Suppressor macrophage treated with lipopolysaccharide for 1 hour (primary cell): ENCODE data around the gene STIMATE.
A peak's percentile ranks its signal among the peaks of the same experiment; 100 is the strongest.

Experiments
- DNase-seq, 3 donors: peaks; one replicate each; pipeline ENCODE4 v3.0.0-alpha.2; 2020 to 2022

STIMATE gene

DNA sequence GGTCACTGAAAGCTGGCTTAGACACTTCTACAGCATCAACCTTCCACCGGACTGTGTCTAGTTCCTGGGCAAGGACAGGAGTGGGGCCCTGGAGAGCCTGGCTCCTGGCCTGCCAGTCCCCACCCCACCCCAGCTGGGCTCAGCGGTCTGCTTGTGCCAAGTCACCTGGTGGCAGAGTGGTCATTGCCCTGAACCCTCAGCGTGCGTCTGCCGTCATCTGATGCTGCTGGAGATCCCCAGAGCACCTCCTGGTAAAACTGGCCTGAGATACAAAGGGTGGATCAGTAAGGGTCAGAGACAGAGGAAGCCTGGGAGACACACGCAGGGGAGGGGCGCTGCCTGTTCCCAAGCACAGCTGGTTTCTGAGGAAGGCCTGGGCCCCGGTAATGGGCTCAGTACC lies 83.5 kb downstream of the STIMATE start:
- DNase-seq: no peak

DNA sequence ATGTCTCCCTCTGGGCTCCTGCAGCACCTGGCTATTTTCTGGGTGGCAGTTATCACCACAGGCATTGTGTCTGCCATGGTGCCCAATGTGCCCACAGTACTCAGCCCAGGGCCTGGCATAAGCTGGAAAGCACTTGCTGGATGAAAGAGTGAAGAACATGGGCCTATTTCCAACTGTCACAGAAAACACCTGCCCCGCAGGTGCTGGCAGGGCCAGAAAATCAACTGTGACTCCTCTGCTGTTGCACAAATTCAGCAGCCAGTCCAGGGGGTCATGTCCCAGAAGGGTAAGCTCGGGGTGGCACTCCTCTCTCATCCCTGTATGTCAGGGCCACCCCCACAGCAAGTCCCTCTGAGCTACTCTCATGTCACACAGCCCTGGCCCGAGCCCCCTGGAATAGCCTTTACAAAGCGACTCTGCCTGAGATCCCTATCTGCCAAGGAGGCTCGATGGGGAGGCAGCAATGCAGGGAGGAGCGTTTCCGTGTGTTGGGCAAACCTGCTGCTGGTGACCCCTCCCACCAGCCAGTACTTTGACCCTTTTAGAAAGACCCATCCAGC lies 85.8 kb downstream of the STIMATE start:
- DNase-seq: no peak

DNA sequence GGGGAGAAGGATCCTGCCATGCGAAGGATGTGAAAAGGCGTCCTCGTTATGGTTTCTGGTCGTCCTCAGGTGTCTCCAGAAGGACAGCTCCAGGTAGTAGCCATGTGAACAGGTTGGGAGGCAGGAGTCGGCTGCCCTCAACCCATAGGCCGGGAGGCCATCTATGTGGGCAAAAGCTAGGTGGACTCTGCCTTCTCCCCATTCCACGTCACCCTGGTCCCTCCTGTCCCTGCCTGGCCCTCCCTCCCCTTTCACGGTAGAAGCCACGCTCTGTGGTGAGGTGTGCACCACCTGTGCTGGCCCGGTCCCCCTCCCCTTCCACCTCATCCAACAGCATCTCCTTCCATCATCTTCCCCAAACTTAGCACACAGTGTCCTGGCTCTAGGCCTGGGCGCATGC lies 86.4 kb downstream of the STIMATE start:
- no peak for DNase-seq

DNA sequence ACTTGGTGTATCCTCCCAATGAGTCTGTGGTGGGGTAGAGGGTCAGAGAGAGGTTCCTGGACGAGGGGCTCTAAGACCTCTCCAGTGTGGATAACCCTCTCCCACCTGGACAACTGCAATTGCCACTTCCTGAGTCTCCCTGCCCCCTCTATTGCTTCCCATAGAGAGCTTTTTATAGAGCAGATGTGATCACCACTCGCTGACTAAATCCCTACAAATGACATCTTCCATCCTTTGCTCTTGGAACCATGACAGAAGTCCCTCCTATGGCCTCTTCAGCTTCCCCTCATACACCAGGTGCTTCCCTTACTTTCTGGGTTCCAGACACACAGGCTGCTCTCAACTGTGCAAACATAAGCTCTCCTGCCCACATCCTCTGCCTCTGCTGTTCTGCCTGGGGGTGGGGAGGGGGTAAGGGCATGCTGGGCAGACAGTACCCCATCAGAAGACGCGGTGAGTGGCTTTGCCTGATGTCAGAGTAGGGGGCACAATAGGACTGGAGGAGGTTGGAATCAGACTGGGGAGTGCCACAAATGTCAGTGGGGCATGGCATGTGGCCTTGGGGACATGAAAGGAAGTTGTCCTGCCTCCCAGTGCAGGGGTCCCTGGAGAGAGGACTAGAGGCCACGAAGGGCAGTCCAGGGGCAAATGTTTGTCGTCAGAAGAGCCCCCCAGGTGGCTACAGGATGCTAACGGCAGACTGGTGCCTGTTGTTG lies 87.5 kb downstream of the STIMATE start:
- DNase-seq: no peak

DNA sequence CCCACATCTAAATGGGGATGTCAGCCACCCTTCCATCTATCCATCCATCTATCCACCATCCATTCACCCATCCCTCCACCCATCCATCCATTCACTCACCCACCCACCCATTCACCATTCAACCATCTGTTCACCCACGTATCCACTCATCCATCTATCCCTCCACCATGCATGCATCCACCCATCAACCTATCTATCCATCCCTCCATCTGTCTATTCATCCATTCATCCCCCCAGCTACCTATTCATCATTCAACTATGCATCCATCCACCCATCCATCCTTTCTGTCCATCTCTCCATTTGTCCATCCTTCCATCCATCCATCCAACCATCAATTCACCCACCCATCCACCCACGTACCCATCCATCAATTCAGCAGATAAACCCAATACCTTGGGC lies 88.2 kb downstream of the STIMATE start:
- no peak for DNase-seq

DNA sequence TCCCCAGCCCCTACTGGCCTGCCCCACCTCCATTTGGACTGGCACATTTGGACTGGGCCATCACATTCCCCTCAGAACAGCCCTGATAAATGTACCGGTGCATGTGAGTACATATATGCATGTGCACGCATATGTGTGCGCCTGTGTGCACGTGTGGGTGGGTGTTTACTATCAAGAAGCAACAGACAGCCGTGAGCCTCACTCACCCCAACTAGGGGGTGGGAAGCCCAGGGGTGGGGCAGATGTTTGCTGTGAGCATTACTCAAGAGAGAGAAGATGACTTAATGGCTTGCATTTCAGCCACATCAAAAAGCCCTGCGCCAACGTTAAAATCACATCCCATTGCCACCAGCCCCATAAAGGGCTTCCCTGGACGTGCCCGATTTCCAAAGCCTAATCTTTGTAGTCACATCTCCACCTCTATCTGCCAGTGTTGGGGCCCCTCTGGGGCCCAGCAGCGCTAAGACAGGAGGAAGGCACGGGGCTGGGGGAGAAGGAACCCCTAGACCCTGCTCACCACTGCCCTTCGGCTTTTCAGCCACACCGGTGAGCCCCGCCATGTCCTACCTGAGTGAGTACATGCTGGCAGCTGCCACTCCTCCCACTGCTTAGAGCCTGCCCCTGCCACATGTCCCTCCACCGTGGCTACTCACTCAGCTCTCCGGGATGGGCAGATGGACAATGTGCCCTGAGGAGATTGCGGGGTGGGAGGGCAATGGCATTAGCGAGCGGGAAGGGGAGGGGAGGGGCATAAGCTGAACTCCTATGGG lies 91.9 kb downstream of the STIMATE start:
- no peak for DNase-seq

DNA sequence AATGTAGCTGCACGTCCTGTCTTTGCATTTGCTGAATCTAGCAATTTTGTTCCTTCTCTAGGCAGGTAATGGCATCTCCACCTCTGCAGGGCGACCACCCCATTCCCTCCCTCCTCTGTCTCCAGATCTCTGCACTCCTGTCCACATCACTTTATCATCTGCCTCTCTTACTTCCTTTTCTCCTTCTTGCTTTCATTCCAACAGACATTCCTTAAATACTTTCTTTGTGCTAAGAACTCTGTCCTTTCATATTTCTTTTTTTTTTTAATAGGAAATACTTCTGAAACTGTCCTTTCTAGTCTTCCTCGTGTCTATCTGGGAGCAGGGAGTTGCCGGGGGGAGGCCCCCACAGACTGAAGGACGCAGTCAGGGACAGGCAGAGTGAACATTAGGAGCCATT lies 95.5 kb downstream of the STIMATE start:
- DNase-seq: no peak

DNA sequence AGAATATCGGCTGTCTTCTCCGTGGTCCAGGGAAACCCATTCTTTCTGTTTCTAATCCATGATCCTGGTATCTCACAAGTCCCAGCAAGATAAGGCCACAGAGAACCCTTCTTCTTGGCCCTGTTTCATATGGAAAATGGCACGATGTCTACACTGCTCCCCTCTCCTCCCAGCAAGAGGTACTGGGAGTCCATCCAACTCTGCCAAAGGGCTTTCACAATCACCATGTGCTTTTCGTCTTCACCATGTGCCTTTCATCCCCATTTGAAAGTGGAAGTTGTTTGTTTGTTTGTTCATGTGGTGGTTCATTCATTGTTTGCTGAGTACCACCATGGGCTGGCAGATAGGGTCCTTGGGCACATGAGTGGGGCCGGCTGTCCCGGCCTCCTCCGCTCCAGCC lies 97.3 kb downstream of the STIMATE start:
- DNase-seq: no peak

DNA sequence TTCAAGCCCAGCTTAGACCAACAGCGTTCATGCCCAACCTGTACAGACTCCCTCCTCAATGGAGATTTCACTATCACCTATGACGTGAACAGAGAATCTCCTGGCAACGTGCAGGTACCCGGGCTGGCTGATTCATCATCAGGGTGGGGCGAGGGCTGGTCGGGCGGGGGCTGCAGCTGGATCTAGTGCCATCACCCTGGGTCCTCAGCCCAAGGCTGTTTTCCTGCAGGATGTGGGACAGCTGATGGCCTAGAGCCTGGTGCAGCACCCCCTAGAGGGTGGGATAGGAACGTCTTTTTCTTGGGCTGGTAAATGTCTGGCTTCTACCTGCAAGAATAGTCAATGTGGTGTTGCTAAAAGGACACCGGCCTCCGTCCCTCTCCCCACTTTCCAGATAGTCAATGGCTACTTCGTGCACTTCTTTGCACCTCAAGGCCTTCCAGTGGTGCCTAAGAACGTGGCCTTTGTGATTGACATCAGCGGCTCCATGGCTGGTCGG lies 98.3 kb downstream of the STIMATE start:
- peak; percentile 51 to 71 (median 54) for DNase-seq

DNA sequence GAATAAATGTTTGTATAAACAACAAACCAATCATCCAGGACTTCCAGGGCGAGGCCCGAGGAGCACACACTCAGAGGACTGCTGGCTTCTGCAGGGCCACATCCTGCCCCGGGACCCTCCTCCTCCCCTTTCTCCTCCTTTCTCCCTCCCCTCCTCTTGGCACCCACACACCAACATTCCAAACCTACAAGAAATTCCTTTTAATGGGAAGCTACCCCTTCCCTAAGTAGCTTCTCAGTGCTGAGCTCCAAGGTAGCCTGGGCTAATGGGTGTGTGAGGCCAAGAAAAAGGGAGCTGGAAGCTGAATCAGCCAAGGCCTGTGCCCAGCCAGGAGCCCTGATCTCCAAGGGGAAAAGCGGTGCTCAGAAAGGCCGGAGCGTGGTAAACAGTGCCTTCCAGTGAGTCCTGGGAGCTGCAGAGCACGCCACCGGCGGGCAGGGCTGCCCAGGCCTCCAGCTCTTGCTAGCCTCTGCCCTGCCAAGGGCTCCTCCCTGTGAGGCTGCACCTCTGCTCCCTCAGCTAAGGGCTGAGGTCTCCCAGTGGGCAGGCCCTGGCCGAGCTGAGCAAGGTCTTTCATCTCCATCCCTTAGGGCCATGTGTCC lies 98.9 kb downstream of the STIMATE start:
- DNase-seq: no peak

DNA sequence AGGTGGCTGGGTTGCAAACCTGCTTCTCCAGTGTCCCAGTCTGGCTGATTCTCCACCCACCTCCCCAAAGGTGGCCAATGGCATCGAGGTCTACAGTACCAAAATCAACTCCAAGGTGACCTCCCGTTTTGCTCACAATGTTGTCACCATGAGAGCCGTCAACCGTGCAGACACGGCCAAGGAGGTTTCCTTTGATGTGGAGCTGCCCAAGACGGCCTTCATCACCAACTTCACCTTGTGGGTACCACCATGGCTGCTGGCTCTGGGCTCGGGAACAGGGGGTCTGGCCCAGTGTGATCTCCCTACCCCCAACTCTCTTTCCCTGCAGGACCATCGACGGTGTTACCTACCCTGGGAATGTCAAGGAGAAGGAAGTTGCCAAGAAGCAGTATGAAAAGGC lies 100.9 kb downstream of the STIMATE start:
- no peak for DNase-seq

DNA sequence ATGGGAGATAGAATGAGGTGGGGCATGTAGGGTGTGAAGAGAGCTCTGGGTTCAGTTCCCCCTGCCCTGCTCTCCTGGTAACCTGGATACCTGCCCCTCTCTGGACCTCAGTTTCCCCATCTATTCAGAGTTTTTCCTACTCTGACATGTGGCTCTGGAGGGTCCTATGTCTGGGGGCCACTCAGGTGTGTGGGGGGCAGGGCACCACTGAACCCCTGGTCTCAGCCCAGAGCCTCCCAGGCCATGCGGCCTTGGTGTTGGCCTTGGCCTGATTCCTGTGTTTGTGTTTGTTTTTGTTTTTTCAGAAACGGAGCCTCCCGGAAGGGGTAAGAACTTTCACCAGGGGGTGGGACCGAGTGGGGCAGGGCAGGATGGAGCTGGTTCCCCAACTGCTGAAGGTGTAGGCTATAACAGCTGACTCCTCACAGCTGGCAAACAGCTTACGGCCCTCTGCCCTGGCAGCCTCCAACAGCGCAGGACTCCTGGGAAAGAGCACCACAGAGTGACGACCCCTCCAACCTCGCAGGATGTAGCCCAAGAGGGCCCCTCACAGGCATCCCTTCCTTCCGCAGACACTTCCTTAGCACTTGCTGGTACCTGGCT lies 101.9 kb downstream of the STIMATE start:
- DNase-seq: no peak

DNA sequence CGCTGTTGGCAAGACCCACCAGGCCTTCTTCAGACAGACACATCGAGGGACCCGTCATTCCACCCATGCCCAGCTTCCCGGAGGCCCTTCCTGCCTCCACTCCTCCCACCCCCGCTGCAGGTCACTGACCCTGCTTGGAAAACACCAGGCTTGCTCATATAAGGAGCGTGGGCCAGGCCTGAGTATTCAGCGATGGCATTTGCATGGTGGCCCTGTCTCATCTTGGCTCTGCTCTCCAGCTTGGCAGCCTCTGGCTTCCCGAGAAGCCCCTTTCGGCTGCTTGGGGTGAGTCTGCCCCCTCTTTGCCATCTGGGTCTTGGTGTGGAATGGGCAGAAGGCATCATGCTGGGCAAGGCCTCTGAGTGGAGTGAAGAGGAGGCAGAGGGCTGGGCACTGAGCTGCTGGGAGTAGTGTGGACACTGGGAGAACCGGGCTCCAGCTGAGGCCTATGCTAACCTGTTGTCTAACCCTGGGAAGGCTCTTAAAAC lies 102.7 kb downstream of the STIMATE start, which contains the start of gene ITIH3:
Gene ITIH3, plus strand, starts transcription at position 185 of the 488 bp plus-strand sequence. Its CDS starts 8 bp downstream, at position 193.
- peak in 1 of 3 donors; percentile 17 for DNase-seq

DNA sequence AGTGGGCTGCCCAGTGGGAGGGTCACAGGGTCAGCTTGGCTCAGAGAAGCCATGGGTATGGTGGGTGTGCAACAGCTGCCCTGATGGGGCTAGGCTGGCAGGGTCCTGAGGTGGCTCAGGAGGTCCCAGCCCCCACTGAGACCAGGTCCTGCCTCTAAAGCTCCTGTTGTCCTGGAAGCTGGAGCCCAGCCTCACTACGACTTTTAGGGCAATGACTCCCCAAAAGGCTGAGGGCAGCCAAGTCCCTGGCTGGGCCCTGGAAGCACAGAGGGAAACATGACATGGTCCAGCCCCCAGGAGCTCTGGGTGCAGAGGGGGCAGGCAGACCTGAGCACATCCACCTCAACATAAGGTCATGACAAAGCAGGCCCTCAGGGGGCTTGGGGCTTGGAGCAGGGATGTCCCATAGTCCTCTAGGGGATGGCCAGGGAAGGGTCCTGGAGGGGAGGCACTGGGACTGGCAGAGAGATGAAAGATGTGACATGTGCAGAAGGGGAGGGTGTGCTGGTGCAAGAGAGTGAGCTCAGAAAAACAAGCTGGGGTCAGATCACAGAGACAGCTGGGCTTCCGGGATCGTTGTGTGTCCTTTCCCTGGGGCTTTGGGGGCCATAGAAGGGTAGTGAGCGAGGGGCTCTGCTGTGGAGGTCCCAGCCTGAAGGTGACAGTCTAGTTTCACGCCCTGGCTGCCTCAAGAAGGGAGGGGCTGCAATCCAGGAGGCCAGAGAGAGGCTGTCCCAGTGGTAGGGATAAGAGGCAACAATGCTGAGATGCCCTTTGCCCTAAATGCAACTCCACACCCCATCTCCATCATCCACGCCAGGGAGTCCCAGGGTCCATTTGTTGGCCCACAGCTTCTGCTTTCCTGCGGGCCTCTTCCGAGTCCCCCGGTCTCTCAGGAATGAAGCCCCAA lies 103.4 kb downstream of the STIMATE start:
- DNase-seq: no peak

DNA sequence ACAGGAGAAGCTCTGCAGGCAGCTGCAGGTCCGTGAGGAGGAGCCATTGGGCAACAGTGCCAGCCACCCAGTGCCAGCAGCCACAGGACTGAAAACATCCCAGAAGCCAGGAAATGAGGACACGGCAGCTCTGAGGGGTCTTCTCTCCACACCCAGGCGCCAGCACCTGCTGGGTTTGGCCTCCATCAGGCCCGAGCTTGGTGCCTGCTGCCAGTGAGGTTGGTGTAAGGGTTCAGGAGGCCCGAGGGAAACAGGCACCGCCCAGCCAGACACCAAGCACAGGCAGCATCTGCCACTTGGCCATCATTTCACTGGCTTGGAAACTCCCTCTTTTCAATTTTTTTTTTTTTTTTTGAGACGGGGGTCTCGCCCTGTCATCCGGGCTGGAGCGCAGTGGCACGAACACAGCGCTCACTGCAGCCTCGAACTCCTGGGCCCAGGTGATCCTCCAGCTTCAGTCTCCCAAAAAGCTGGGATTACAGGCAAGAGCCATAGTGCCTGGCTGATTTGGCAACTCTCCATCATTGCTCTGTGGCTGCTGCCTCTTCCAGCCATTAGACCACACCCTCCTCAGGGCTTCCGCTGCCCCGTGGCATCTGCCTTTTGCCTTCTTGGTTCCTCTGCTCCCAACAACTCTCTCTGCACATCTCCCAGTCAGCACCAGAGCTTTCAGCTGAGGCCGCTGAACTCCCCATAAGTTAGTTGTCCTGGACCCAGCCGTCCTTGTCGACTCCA lies 104.2 kb downstream of the STIMATE start:
- DNase-seq: no peak

DNA sequence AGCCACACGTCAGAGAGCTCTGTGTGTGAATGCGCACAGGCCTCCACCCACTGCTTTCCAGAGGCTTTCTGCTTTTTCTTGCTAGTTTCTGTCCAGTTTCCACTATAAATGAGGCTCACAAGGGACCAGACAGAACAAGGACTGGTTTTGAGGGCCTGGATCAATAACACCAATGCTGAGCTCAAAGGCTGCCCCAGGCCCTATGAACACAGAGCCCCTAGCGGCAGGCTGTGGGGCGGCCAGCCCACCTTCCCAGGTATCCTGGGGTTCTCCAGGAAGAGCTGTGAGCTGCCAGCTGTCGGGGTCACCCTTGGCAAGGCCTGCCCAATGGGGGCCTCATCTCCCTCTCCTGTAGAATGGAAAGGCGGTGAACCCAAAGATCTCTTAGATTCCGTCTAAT lies 104.9 kb downstream of the STIMATE start:
- no peak for DNase-seq

DNA sequence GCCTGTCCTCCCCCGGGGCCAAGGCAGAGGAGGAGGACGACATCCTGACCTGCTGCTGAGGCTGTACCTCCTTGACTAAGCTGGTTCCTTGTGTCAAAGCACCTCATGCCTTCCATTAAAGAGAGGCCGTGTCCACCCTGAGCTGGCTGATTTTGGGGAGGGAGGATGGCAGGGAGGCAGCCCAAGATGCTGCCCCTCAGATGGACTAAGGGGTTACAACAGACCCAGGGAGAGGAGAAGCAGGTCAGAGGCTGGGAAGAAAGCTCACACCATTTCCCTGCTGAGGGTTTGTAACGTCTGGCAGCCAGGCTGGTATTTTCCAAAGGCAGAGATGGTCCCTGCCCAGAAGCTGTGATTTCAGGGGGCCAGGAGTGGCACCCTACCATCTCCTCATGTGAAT lies 105.4 kb downstream of the STIMATE start:
- DNase-seq: no peak

DNA sequence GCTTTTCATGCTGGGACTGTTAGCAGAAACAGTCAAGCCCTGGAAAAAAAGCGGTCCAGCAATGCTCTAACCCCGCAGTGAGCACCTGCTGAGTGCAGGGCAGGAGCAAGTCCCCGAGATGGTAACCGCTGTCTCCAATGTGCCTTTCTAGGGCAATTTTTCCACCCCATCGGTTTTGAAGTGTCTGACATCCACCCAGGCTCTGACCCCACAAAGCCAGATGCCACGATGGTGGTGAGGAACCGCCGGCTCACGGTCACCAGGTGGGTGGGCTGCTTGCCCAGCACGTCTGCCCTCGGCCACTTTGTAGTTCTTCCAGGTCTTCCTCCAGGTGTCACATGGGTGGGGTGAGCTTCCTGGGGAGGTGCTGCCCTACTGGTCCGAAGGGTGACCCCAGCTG lies 106.0 kb downstream of the STIMATE start:
- no peak for DNase-seq

DNA sequence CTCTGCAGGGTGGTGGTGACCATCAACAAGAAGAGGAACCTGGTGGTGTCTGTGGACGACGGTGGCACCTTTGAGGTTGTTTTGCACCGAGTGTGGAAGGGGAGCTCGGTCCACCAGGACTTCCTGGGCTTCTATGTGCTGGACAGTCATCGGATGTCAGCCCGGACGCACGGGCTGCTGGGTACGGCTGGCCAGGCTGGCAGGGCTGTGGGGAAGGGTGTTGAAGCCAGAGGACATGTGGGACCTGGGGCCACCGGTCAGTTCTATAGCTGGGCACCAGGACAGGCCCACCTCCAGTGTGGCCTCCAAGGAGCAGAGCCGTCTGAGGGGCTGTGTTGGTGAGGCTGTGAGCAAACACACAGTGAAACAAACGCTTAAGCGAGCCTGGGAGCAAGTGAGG lies 106.6 kb downstream of the STIMATE start:
- DNase-seq: no peak

DNA sequence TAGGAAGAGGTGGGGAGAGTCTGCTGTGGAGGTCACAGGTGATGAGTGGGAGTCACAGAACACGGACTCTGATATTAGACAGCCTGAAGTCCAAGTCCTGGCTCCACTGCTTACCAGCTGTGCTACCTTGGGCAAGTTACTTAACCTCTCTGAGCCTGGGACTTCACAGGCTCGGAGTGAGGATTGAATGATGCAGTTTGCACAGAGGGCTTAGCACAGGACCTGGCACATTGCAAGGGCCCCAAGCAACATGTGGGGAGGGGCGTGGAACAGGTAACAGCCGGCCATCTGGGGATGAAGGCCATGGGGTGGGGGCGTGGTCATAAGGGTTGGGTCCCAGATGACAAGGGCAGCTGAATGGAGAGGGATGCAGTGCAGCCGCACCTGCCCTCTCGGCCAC lies 107.0 kb downstream of the STIMATE start:
- no peak for DNase-seq

DNA sequence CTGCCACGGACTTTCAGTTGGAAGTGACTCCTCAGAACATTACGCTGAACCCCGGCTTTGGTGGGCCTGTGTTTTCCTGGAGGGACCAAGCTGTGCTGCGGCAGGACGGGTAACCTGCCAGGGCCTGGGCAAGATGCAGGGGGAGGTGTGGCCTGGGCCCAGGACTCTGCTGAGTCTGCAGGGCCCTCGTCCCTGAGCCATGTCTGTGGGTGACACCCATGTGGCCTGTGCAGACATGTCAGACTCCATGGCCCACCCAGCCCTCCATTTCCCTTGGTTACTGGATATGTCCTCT lies 107.7 kb downstream of the STIMATE start:
- DNase-seq: no peak
